Measurements from ENCODE around the gene ARID2.

GRCh38 chr12:45893240-45893639 is 163.7 kb downstream of the ARID2 start:
- TF ChIP-seq CTCF (IDR thresholded peaks at IDR 0.05), result peak in 2 of 4 donors; percentile 6 to 10
- no peak for TF ChIP-seq POLR2A (IDR thresholded peaks at IDR 0.05)

Data from right lobe of liver (tissue), 4 donors.